HFFc6 (cell line): ENCODE results near the gene SCLT1. TPM values are rescaled to one million over a fixed set of nuclear protein-coding genes. Genes with fewer than 3 reads are reported as not detected.

ENCODE experiments used
- DNase-seq: peaks from one replicate; pipeline ENCODE4 v3.0.0-alpha.2; 2018
- H3K27ac Mint-ChIP-seq: 2 replicates; pipeline ENCODE4 v1.8.0; 2020; ENCODE audit warnings: mild to moderate bottlenecking, mixed read lengths
- H3K27me3 Mint-ChIP-seq: 2 replicates; pipeline ENCODE4 v1.8.0; 2021; ENCODE audit warnings: mild to moderate bottlenecking, moderate library complexity, mixed read lengths; ENCODE audit not compliant: insufficient read depth
- H3K36me3 Mint-ChIP-seq: 2 replicates; pipeline ENCODE4 v1.8.0; 2021; ENCODE audit warnings: low read depth, mixed read lengths
- H3K4me1 Mint-ChIP-seq: 2 replicates; pipeline ENCODE4 v1.8.0; 2020; ENCODE audit warnings: low read depth, mixed read lengths
- H3K4me3 Mint-ChIP-seq: 2 replicates; pipeline ENCODE4 v1.8.0; 2020; ENCODE audit warnings: mild to moderate bottlenecking, moderate library complexity, mixed read lengths
- H3K9me3 Mint-ChIP-seq: 2 replicates; pipeline ENCODE4 v1.8.0; 2020; ENCODE audit warnings: mild to moderate bottlenecking, mixed read lengths
- CTCF ChIP-seq: fragments of 200-600 bp; sonication (generic); IDR thresholded peaks from 2 replicates; pipeline ENCODE4 v1.5.0; 2021; ENCODE audit warnings: antibody characterized with exemption, mild to moderate bottlenecking
- total RNA-seq, 6 experiments: library from RNA; stranded (reverse); fragmentation: NEBNext Ultra II Directional; extraction: Animal tissue kit (Norgen Biotek cat#: 25700); gene quantifications; 2 replicates in 1 of 6; 3 replicates in 5 of 6; pipeline ENCODE4 v1.2.3, GENCODE V29; 2021

The SCLT1 gene
- total RNA-seq, 6 experiments from 2014 or later = 8.3 to 13.5 (median 11.5) TPM

DNA sequence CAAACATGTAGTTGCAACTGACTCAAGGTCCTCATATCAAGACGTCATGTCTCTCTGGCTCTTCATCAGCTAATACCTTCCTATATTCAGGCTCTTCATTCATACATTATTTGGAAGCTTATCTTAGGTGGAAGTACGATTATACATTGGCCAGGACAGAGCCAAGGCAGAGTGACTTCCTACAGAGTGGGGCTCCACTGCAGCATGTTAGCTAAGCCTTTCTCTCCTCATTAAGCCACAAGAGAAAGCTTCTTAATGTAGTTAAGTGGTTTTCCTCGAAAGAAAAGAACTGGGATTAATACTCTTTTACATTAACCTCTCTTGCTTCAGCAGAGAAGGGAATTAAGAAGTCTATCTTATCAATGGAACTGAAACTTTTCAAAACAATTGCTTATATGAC, 17.6 kb upstream of the SCLT1 start:
- no peak for DNase-seq
- no peak for TF ChIP-seq CTCF
- H3K27ac Mint-ChIP-seq = no peak overlapping the region
- H3K4me3 Mint-ChIP-seq = no peak overlapping the region
- H3K9me3 Mint-ChIP-seq = no peaks in the 10 kb centered on the region
- H3K27me3 Mint-ChIP-seq = no peaks in the 10 kb centered on the region
- H3K36me3 Mint-ChIP-seq = no peaks in the 10 kb centered on the region
- no peaks in the 10 kb centered on the region for H3K4me1 Mint-ChIP-seq

- Mint-ChIP-seq H3K4me3 (no peak overlapping the region), H3K36me3 (no peaks in the 10 kb centered on the region), H3K4me1 (no peaks in the 10 kb centered on the region), H3K9me3 (no peaks in the 10 kb centered on the region), H3K27me3 (no peaks in the 10 kb centered on the region), H3K27ac (no peak overlapping the region)
- TF ChIP-seq CTCF = no peak
- no peak for DNase-seq
Observed at GRCh38 chr4:129109965-129110824, 16.9 kb upstream of the SCLT1 start.

DNA sequence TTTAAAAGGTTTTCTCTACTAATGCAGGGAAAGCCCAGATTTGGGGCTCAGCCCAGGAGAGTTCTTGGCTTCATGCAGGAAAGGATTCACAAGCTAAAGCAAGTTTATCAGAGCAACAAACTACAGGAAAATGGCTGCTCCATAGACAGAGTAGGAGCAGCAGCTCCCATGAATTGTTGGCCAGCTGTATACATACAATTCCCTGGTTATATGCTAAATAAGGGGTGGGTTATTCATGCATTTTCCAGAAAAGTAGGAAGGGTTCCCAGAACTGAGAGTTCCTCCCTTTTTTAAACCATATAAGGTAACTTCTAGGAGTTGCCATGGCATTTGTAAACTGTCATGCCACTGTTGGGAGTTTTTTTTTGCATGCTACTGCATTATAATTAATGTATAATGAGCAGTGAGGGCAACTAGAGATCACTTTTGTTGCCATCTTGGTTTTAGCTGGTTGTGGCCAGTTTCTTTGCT, 5.2 kb upstream of the SCLT1 start:
- Mint-ChIP-seq H3K27ac (no peak overlapping the region), H3K4me3 (no peak overlapping the region), H3K9me3 (no peaks in the 10 kb centered on the region), H3K36me3 (no peaks in the 10 kb centered on the region), H3K4me1 (peaks cover 26% of the 10 kb centered on the region), H3K27me3 (no peaks in the 10 kb centered on the region)
- TF ChIP-seq CTCF = no peak
- no peak for DNase-seq

- Mint-ChIP-seq H3K36me3 (no peaks in the 10 kb centered on the region), H3K4me3 (peak within 1 kb of the TSS; percentile 97), H3K27ac (peak within 1 kb of the TSS; percentile 98), H3K4me1 (peaks cover 29% of the 10 kb centered on the region), H3K9me3 (no peaks in the 10 kb centered on the region), H3K27me3 (no peaks in the 10 kb centered on the region)
- peak; percentile 53 for DNase-seq
- no peak for TF ChIP-seq CTCF
Observed at GRCh38 chr4:129095811-129096454, 2.6 kb upstream of the SCLT1 start, which contains the start of gene C4orf33. Gene C4orf33, plus strand, starts transcription at chr4:129096152. Its CDS starts 6,459 bp downstream, at chr4:129102611.

- H3K27me3 Mint-ChIP-seq = no peaks in the 10 kb centered on the region
- peak overlapping the region; percentile 48; the same call in 1 of the 2 replicates for H3K4me3 Mint-ChIP-seq
- no peaks in the 10 kb centered on the region for H3K9me3 Mint-ChIP-seq
- no peak for TF ChIP-seq CTCF
- DNase-seq = no peak
- no peak overlapping the region for H3K27ac Mint-ChIP-seq
- H3K4me1 Mint-ChIP-seq = peaks cover 34% of the 10 kb centered on the region
- H3K36me3 Mint-ChIP-seq = peaks cover 3% of the 10 kb centered on the region; the same call in 1 of the 2 replicates
Observed at GRCh38 chr4:129094347-129094746, 1.0 kb upstream of the SCLT1 start.
